Bronchial epithelial cell (primary cell): ENCODE data around the gene KRTAP5-4. TPM values are rescaled to one million over a fixed set of nuclear protein-coding genes. Genes with fewer than 3 reads are reported as not detected.
"Not testable (repeated sequence)": the region's sequence is repeated elsewhere in the genome, so short reads cannot be mapped to it uniquely, and the experiment has no call there.

ENCODE experiments used
- DNase-seq: peaks from one replicate; pipeline ENCODE4 v3.0.0-alpha.2; 2010; ENCODE audit warnings: low read depth
- FAIRE-seq: peaks from 2 replicates; lab custom pipeline; 2011; peaks lifted over from hg19 to GRCh38; lab: Jason Lieb, UNC
- H3K27me3 ChIP-seq: 2 replicates; pipeline ENCODE4 v1.5.1; 2011; ENCODE audit warnings: low read length; ENCODE audit not compliant: control insufficient read depth, insufficient read depth
- H3K36me3 ChIP-seq: 2 replicates; pipeline ENCODE4 v1.5.1; 2011; ENCODE audit warnings: low read length; ENCODE audit not compliant: control insufficient read depth, insufficient read depth
- H3K4me3 ChIP-seq: 2 replicates; pipeline ENCODE4 v1.5.1; 2011; ENCODE audit warnings: mild to moderate bottlenecking, low read depth, low read length, control low read depth
- total RNA-seq: library from RNA; depleted of rRNA; stranded (reverse); fragments of >200 nt; gene quantifications from 2 replicates; pipeline ENCODE4 v1.2.1, GENCODE V29; 2014
- TF ChIP-seq, protein P1 (sequence below): IDR thresholded peaks from 2 replicates; pipeline ENCODE4 v1.5.1; 2011; ENCODE audit warnings: mild to moderate bottlenecking, moderate library complexity, low read length, control low read depth, inconsistent platforms; ENCODE audit not compliant: insufficient read depth, severe bottlenecking

KRTAP5-4 gene
- total RNA-seq, 1 donor from 2014 or later: not detected

DNA sequence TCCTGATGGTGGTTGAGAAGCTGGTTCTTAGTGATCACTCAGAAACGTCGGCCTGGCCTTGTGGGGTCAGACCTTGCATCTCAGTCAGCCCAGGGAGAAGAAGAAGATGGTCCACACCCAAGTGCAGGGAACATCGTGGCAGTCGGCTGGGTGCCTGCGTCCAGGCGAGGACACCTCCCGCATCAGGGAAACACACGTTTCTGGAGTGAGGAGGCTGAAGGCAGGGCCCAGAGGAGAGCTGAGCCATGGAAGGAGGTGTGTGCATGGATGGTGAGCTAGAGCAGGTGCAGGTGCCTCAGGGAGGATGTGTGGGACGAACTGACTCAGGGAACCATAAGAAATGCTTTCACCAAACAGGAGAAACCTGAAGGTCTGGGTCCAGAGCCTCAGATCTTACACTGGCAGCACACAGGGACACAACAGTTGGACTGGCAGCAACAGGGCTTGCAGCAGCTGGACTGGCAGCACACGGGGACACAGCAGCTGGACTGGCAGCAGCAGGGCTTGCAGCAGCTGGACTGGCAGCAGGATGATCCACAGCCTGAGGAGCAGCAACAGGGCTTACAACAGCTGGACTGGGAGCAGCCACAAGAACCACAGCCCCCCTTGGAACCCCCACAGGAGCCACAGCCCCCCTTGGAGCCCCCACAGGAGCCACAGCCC is 24.5 kb downstream of the KRTAP5-4 start:
- FAIRE-seq: peak; percentile 52
- TF ChIP-seq, protein P1, sequence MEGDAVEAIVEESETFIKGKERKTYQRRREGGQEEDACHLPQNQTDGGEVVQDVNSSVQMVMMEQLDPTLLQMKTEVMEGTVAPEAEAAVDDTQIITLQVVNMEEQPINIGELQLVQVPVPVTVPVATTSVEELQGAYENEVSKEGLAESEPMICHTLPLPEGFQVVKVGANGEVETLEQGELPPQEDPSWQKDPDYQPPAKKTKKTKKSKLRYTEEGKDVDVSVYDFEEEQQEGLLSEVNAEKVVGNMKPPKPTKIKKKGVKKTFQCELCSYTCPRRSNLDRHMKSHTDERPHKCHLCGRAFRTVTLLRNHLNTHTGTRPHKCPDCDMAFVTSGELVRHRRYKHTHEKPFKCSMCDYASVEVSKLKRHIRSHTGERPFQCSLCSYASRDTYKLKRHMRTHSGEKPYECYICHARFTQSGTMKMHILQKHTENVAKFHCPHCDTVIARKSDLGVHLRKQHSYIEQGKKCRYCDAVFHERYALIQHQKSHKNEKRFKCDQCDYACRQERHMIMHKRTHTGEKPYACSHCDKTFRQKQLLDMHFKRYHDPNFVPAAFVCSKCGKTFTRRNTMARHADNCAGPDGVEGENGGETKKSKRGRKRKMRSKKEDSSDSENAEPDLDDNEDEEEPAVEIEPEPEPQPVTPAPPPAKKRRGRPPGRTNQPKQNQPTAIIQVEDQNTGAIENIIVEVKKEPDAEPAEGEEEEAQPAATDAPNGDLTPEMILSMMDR: no peak
- H3K4me3 ChIP-seq: no peak overlapping the region
- H3K36me3 ChIP-seq: no peaks in the 10 kb centered on the region
- no peak for DNase-seq
- peaks cover 5% of the 10 kb centered on the region for H3K27me3 ChIP-seq

GRCh38 chr11:1596576-1597121 is 25.3 kb downstream of the KRTAP5-4 start:
- H3K27me3 ChIP-seq, DNase-seq, H3K36me3 ChIP-seq, H3K4me3 ChIP-seq, FAIRE-seq: not testable (repeated sequence)

GRCh38 chr11:1595994-1596575 is 25.9 kb downstream of the KRTAP5-4 start:
- not testable (repeated sequence) for H3K27me3 ChIP-seq, H3K4me3 ChIP-seq, DNase-seq, H3K36me3 ChIP-seq
- FAIRE-seq: peak; percentile 90

GRCh38 chr11:1592628-1593027 is 29.3 kb downstream of the KRTAP5-4 start:
- no peak for FAIRE-seq
- Histone ChIP-seq H3K36me3 (no peaks in the 10 kb centered on the region), H3K27me3 (peaks cover 5% of the 10 kb centered on the region), H3K4me3 (no peak overlapping the region)
- TF ChIP-seq, protein P1: no peak
- DNase-seq: no peak

GRCh38 chr11:1589996-1590395 is 31.9 kb downstream of the KRTAP5-4 start:
- Histone ChIP-seq H3K36me3 (no peaks in the 10 kb centered on the region), H3K27me3 (no peaks in the 10 kb centered on the region), H3K4me3 (no peak overlapping the region)
- TF ChIP-seq, protein P1: no peak
- no peak for FAIRE-seq
- DNase-seq: no peak

- H3K36me3 ChIP-seq, H3K4me3 ChIP-seq, H3K27me3 ChIP-seq: not testable (repeated sequence)
- FAIRE-seq: peak; percentile 68
- peak; percentile 86 for DNase-seq
Measured at GRCh38 chr11:1589191-1589963, 32.6 kb downstream of the KRTAP5-4 start.

DNA sequence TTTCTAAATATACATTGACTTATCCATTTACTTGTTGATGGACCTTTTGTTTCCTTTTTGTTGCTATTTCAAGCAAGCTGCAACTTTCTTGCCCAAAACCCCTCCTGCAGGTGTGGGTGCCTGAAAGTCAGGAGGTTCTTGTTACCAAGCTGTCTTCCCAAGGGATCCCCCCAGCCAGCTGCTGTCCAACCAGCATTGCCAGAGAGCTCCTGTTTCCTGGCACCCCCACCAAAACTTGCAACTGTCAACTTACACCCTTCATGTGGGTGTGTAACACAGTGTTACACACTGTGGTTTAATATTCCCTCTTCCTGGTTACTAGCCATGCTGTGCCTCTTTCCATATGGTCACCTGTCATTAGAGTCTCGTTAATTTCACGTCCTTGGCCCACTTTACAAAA is 35.2 kb downstream of the KRTAP5-4 start:
- FAIRE-seq (no peak), DNase-seq (no peak)
- TF ChIP-seq, protein P1: no peak
- Histone ChIP-seq H3K36me3 (no peaks in the 10 kb centered on the region), H3K4me3 (no peak overlapping the region), H3K27me3 (peaks cover 2% of the 10 kb centered on the region)

- FAIRE-seq: not testable (repeated sequence)
Measured at GRCh38 chr11:1584661-1585370, 37.1 kb downstream of the KRTAP5-4 start, which contains the start of gene KRTAP5-1. Gene KRTAP5-1 (minus strand): TSS chr11:1585283. CDS start chr11:1585249, 34 bp downstream.

DNA sequence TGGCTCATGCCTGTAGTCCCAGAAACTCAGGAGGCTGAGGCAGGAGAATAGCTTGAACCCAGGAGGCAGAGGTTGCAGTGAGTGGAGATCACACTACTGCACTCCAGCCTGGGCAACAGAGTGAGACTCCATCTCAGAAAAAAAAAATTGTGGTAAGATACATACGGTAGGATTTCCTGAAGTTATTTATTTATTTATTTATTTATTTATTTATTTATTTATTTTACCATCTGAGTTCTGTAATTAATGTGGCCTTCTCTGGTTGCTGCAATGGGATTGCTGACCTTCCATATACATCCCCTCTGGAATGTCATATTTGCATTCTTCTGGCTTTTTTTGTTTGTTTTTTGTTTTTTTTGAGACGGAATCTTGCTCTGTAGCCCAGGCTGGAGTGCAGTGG is 39.0 kb downstream of the KRTAP5-4 start:
- H3K4me3 ChIP-seq: not testable (repeated sequence)

More at GRCh38 chr11:1584661-1585370, 37.1 kb downstream of the KRTAP5-4 start, which contains the start of gene KRTAP5-1:
- DNase-seq, H3K36me3 ChIP-seq, H3K4me3 ChIP-seq, H3K27me3 ChIP-seq: not testable (repeated sequence)

More for the DNA sequence above, 39.0 kb downstream of the KRTAP5-4 start:
- not testable (repeated sequence) for H3K27me3 ChIP-seq, FAIRE-seq, DNase-seq, H3K36me3 ChIP-seq
